Fibroblast of villous mesenchyme (primary cell): ENCODE data around the gene SLC12A4. TPM values are rescaled to one million over a fixed set of nuclear protein-coding genes. Genes with fewer than 3 reads are reported as not detected.
"Not testable (repeated sequence)": the region's sequence is repeated elsewhere in the genome, so short reads cannot be mapped to it uniquely, and the experiment has no call there.

ENCODE experiments used
- DNase-seq: peaks from one replicate; pipeline ENCODE4 v3.0.0-alpha.2; 2010; ENCODE audit warnings: low read depth
- H3K4me3 ChIP-seq: 2 replicates; pipeline ENCODE4 v1.5.1; 2011; ENCODE audit warnings: low read depth, mild to moderate bottlenecking, low read length
- CTCF ChIP-seq: IDR thresholded peaks from 2 replicates; pipeline ENCODE4 v1.5.1; 2012; ENCODE audit warnings: low read depth, mild to moderate bottlenecking, low read length; ENCODE audit not compliant: insufficient read depth
- total RNA-seq: library from RNA; depleted of rRNA; stranded (reverse); fragments of >200 nt; gene quantifications from 2 replicates; pipeline ENCODE4 v1.2.3, GENCODE V29; 2012

SLC12A4 gene
- total RNA-seq, 1 donor: 104 TPM

- no peak for DNase-seq
- H3K4me3 ChIP-seq: no peak overlapping the region
- TF ChIP-seq CTCF: no peak
Measured at GRCh38 chr16:67915831-67916723, 52.4 kb downstream of the SLC12A4 start.

- H3K4me3 ChIP-seq, DNase-seq: not testable (repeated sequence)
Measured at GRCh38 chr16:67915496-67915769, 53.0 kb downstream of the SLC12A4 start.

- no peak overlapping the region for H3K4me3 ChIP-seq
- no peak for TF ChIP-seq CTCF
- no peak for DNase-seq
Measured at GRCh38 chr16:67914758-67915495, 53.5 kb downstream of the SLC12A4 start.

- H3K4me3 ChIP-seq: no peak overlapping the region
- TF ChIP-seq CTCF: no peak
- DNase-seq: peak; percentile 46
Measured at GRCh38 chr16:67910158-67910557, 58.3 kb downstream of the SLC12A4 start.

GRCh38 chr16:67909056-67909742, 59.2 kb downstream of the SLC12A4 start:
- TF ChIP-seq CTCF: no peak
- no peak overlapping the region for H3K4me3 ChIP-seq
- DNase-seq: no peak

GRCh38 chr16:67907397-67908180, 60.8 kb downstream of the SLC12A4 start:
- no peak for DNase-seq
- no peak overlapping the region for H3K4me3 ChIP-seq
- TF ChIP-seq CTCF: no peak
